GM12874 (cell line): ENCODE measurements around the gene BCL7A.

ENCODE experiments used
- CTCF ChIP-seq: IDR thresholded peaks from 2 replicates; pipeline ENCODE4 v1.5.1; 2011; ENCODE audit warnings: low read depth, mild to moderate bottlenecking, control low read depth, low read length, moderate library complexity; ENCODE audit not compliant: insufficient read depth

The BCL7A gene

DNA sequence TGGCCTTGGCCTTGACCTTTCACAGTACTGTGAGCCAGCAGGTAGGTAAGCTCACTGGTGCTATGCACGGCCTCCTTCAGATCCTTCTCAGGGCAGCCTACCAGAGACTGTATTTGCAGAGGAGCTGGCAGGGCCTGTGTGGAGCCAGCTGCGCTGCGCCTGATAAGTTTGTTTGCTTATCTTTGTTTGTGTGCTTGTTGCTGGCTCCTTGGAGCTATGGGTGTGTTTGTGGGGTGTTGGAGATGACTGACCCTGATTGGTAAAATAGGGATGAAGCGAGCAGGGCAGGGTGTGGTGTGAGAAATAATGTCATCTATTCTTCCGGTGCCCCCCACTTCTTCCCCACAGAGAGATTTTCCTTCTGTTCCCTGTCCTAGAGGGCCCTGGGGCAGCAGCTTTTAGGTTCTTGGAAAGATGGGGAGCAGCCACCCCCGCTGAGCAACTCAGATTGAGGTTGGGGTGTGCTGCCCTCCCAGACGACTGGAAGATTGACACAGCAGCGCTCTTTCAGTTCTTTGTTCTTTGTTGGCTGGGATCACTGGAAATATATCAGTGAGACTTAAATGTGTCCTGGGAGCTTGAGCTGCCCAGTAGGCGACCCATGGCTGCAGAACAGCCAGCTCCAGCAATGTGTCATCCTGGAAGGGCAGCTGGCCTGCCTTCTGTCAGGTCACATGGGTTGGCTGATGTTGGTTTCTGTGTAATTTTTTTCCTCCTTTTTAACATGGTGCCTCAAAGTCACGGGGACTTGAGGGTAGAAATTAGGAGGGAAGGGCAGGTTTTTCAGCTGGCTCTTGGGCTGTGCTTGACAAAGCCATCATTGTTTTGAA lies 76.5 kb downstream of the BCL7A start:
- no peak for TF ChIP-seq CTCF

DNA sequence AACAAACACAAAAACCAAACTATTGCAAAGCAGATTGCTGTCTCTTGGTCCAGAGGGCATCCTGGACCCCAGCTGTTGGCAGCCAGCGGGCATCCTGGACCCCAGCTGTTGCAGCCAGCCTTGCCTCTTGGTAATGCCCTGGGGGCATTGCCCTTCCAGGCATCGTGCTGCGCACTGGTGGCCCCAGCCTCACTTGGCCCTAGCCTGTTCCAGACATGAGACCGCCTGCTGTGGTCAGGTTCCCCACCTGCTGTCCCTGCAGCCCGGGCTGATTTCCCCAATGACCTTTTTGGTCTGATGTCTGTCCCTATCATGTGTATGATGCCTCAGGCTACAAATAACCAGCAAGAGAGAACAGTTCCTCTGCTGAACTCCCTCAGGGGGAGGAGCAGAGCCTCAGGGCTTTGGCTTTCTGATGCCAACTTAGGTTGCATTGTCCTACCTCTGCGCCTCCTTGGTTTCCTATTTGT lies 77.6 kb downstream of the BCL7A start:
- no peak for TF ChIP-seq CTCF

DNA sequence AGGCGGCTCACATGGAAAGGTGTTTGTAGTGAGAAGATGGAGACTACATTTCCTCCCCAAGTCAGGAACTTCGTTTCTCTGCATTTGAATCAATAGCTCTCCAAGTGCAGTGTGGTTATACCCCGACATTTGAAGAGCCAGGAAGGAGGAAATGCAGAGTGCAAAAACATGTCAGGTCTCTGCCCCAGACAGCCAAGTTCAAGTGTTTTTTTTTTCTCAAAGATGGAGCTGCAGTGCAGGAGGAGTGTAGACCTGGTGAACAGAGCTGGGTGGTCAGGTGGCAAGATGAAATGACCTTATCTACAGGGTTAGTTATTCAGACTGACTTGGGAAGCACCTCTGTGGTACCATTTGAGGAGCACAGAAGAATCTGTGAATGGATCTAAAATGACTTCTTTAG lies 78.2 kb downstream of the BCL7A start:
- no peak for TF ChIP-seq CTCF

GRCh38 chr12:122100568-122100967 lies 78.9 kb downstream of the BCL7A start:
- no peak for TF ChIP-seq CTCF

DNA sequence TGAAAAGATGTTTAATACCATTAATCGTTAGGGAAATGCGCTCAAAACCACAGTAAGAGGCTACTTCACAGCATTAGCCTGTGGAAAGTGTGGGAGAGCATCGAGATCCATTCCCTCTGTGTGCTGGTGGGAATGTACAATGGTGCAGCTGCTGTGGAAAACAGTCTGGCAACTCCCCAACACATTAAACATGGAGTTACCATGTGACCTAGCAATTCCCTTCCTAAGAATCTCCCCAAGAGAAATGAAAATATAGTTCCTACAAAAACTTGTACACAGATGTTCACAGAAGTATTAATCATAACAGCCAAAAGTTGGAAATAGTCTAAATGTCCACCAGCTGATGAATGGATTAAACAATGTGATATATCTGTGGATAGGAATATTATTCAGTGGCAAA lies 80.6 kb downstream of the BCL7A start:
- TF ChIP-seq CTCF = no peak

- TF ChIP-seq CTCF = no peak
Measured at GRCh38 chr12:122104844-122105243, 83.2 kb downstream of the BCL7A start.

DNA sequence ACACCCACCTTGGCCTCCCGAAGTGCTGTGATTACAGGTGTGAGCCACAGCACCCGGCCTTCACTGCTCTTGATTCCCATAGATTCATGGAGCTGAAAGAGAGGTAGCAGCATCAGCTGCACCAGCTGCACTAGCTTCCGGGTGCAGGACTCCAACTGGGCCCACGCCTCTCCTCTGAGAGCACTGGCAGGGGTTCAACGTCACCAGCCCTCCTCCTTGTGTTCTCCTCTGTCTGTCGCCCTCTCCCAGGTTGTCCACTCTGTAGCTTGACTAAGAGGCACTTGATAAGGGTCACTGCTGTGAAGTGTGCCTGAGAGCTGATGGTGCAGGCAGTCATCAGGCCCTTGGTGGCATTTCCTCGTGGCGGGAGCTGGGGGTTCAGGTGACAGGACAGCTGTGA lies 85.2 kb downstream of the BCL7A start:
- no peak for TF ChIP-seq CTCF
